Fibroblast of skin of scalp (primary cell): ENCODE data around the gene CFP.
A peak's percentile ranks its signal among the peaks of the same experiment; 100 is the strongest.

Source experiments
- DNase-seq: peaks from one replicate; pipeline ENCODE4 v3.0.0-alpha.2; 2013

CFP gene

GRCh38 chrX:47574076-47574546 lies 55.6 kb downstream of the CFP start:
- peak; percentile 33 for DNase-seq

- peak; percentile 85 for DNase-seq
These were observed 56.2 kb downstream of the CFP start for GRCh38 chrX:47573341-47574075.
